Measurements from ENCODE around the gene TMEM59. TPM values are rescaled to one million over a fixed set of nuclear protein-coding genes. Genes with fewer than 3 reads are reported as not detected.

The TMEM59 gene, protein sequence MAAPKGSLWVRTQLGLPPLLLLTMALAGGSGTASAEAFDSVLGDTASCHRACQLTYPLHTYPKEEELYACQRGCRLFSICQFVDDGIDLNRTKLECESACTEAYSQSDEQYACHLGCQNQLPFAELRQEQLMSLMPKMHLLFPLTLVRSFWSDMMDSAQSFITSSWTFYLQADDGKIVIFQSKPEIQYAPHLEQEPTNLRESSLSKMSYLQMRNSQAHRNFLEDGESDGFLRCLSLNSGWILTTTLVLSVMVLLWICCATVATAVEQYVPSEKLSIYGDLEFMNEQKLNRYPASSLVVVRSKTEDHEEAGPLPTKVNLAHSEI
- 103 and 105 TPM in 2 replicates for total RNA-seq
- long read RNA-seq, full-length matches to known transcripts, result 177 of 260 reads
- long read RNA-seq, partial matches to known transcripts, result 50 of 260 reads
- long read RNA-seq, other reads (novel, unspliced or antisense), result 33 of 260 reads

DNA sequence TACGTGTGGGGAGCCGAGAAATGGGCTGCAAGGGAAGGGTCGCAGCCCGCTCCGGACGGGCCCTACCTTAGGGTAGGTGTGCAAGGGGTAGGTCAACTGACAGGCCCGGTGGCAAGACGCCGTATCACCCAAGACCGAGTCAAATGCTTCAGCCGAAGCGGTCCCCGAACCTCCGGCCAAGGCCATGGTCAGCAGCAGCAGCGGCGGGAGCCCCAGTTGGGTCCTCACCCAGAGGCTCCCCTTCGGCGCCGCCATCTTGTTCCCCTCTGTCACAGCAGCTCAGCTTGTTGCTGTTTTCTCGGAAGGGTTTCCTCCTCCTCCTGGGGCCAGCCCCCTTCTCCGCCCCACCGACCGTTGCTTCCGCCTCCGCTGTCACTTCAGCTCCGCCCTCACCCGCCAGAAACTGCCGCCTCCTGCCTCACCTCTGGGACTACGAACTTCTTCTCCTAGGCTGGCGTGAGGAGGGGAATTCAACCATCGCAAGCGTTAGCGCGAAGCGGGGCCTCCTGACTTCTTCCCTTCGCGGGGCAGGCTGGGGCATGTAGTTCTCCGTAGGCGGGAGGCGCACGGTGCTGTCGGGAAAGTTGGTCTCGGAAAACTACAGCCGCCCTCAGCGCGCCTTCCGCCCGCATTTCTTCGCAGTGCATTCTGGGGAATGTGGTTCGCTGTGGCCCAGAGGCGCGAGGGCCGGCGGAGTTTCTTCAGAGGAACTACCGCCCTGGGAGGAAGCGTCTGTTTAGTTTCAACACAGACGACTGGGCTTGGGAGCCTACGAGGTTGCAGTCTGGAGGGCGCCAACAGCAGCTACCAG is at the start of gene TMEM59, which contains the start of gene TCEANC2:
TMEM59 (minus strand) TSS at position 271 of the 811 bp plus-strand sequence; CDS start at position 255, 16 bp downstream.
TCEANC2 (plus strand) TSS at position 675 of the 811 bp plus-strand sequence. CDS start 815 bp downstream, outside the sequence.
- peak within 1 kb of the TSS; percentile 76 for H3K27ac Mint-ChIP-seq (ENCODE audit: unreplicated experiment)
- no peaks in the 10 kb centered on the region for H3K9me3 Mint-ChIP-seq
- peak; percentile 95 for DNase-seq (ENCODE audit: low read depth, low spot score)
- no peaks in the 10 kb centered on the region for H3K36me3 Mint-ChIP-seq (ENCODE audit: low read depth)
- no peaks in the 10 kb centered on the region for H3K27me3 Mint-ChIP-seq (ENCODE audit: low read depth)
- TF ChIP-seq CTCF (conservative IDR thresholded peaks at IDR 0.05), result no peak
- H3K4me3 Mint-ChIP-seq, result no peak within 1 kb of the TSS
- peaks cover 12% of the 10 kb centered on the region for H3K4me1 Mint-ChIP-seq

DNA sequence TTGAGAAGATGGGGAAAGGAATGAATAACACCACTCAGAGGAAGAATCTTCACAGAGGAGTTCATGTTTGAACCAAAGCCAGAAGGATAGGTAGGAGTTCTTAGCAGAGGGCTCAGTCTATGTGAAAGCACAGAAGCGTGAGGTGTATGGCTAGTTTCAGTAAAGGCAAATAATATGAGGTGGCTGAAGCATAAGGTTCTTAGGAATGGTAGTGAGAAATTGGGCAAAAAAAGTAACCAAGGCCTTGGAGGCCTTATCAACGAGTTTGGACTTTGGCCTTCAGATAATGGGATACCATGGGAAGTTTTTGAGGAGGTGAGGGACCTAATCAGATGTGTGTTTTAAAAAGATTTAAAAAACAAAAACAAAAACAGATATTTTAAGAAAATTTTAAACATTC is 47.5 kb upstream of the TMEM59 start:
- H3K36me3 Mint-ChIP-seq (ENCODE audit: low read depth), result no peaks in the 10 kb centered on the region
- TF ChIP-seq CTCF (conservative IDR thresholded peaks at IDR 0.05), result no peak
- H3K27ac Mint-ChIP-seq (ENCODE audit: unreplicated experiment), result no peak overlapping the region
- no peak overlapping the region for H3K4me3 Mint-ChIP-seq
- no peaks in the 10 kb centered on the region for H3K9me3 Mint-ChIP-seq
- DNase-seq (ENCODE audit: low read depth, low spot score), result no peak
- no peaks in the 10 kb centered on the region for H3K27me3 Mint-ChIP-seq (ENCODE audit: low read depth)
- peaks cover 7% of the 10 kb centered on the region for H3K4me1 Mint-ChIP-seq

- DNase-seq (ENCODE audit: low read depth, low spot score), result no peak
These were observed 46.1 kb upstream of the TMEM59 start for GRCh38 chr1:54099061-54099610.

GRCh38 chr1:54096877-54097240 is 43.9 kb upstream of the TMEM59 start:
- Mint-ChIP-seq H3K4me3 (no peak overlapping the region), H3K27me3 (ENCODE audit: low read depth) (no peaks in the 10 kb centered on the region), H3K27ac (ENCODE audit: unreplicated experiment) (peak overlapping the region; percentile 36), H3K9me3 (no peaks in the 10 kb centered on the region), H3K36me3 (ENCODE audit: low read depth) (no peaks in the 10 kb centered on the region), H3K4me1 (peaks cover 8% of the 10 kb centered on the region)
- no peak for TF ChIP-seq CTCF (conservative IDR thresholded peaks at IDR 0.05)
- DNase-seq (ENCODE audit: low read depth, low spot score), result no peak

More at GRCh38 chr1:54099061-54099610, 46.1 kb upstream of the TMEM59 start:
- H3K4me3 Mint-ChIP-seq, result no peak overlapping the region
- H3K27ac Mint-ChIP-seq (ENCODE audit: unreplicated experiment), result no peak overlapping the region
- H3K4me1 Mint-ChIP-seq, result peaks cover 8% of the 10 kb centered on the region
- H3K27me3 Mint-ChIP-seq (ENCODE audit: low read depth), result no peaks in the 10 kb centered on the region
- no peaks in the 10 kb centered on the region for H3K9me3 Mint-ChIP-seq
- TF ChIP-seq CTCF (conservative IDR thresholded peaks at IDR 0.05), result no peak
- H3K36me3 Mint-ChIP-seq (ENCODE audit: low read depth), result no peaks in the 10 kb centered on the region

- Mint-ChIP-seq H3K9me3 (no peaks in the 10 kb centered on the region), H3K36me3 (ENCODE audit: low read depth) (no peaks in the 10 kb centered on the region), H3K4me1 (peaks cover 8% of the 10 kb centered on the region), H3K27ac (ENCODE audit: unreplicated experiment) (peak overlapping the region; percentile 59), H3K4me3 (no peak overlapping the region), H3K27me3 (ENCODE audit: low read depth) (no peaks in the 10 kb centered on the region)
- TF ChIP-seq CTCF (conservative IDR thresholded peaks at IDR 0.05), result no peak
- DNase-seq (ENCODE audit: low read depth, low spot score), result no peak
These were observed 43.3 kb upstream of the TMEM59 start for GRCh38 chr1:54096227-54096876.

All from neural crest cell (in vitro differentiated cells).